Thyroid gland (tissue), 4 donors: Measurements from ENCODE around the gene TMEM18. TPM values are rescaled to one million over a fixed set of nuclear protein-coding genes. Genes with fewer than 3 reads are reported as not detected.

Experiments
- DNase-seq, 2 donors: peaks; one replicate each; pipeline ENCODE4 v3.0.0-alpha.2; 2019
- H3K27ac ChIP-seq, 3 donors: fragments of 200-600 bp; sonication (generic); 1 replicate in 2 of 3; 2 replicates in 1 of 3; pipeline ENCODE4 v1.5.1; 2016 to 2019; ENCODE audit warnings: mild to moderate bottlenecking in 1 of 3, moderate library complexity in 1 of 3
- H3K27me3 ChIP-seq: fragments of 200-600 bp; sonication (generic); one replicate; pipeline ENCODE4 v1.5.1; 2019
- H3K36me3 ChIP-seq, 2 donors: fragments of 200-600 bp; sonication (generic); one replicate each; pipeline ENCODE4 v1.5.1; 2016 to 2019
- H3K4me1 ChIP-seq, 2 donors: fragments of 200-600 bp; sonication (generic); one replicate each; pipeline ENCODE4 v1.5.1; 2017 to 2019
- H3K4me3 ChIP-seq, 3 donors: fragments of 200-600 bp; sonication (generic); replicated peaks in 1 of 3; 1 replicate in 2 of 3; 2 replicates in 1 of 3; pipeline ENCODE4 v1.5.1; 2016; ENCODE audit warnings: mild to moderate bottlenecking in 1 of 3
- H3K9me3 ChIP-seq: fragments of 200-600 bp; sonication (generic); one replicate; pipeline ENCODE4 v1.5.1; 2017
- POLR2A ChIP-seq, 2 donors: fragments of 450-650 bp; IDR thresholded peaks; one replicate each; pipeline ENCODE4 v1.6.1; 2017; ENCODE audit warnings: antibody characterized with exemption in 2 of 2, mild to moderate bottlenecking in 2 of 2, moderate library complexity in 1 of 2
- WGBS, 2 donors: methylation state at CpG; one replicate each; pipeline ENCODE4 v1.1.5; 2017; 5-methylcytosine and 5-hydroxymethylcytosine counted together
- intact Hi-C: fragments of 100-400 bp; cut with DNase I; formaldehyde crosslinking; loops from one replicate; pipeline ENCODE4 v1.15.1; 2023
- total RNA-seq, 4 donors: library from RNA; depleted of rRNA; stranded (reverse); fragments of >200 nt; gene quantifications; one replicate each; pipeline ENCODE4 v1.2.3, GENCODE V29; 2016
- TF ChIP-seq, protein P1 (sequence below), 6 experiments: fragments of 200-600 bp in 3 of 6; fragments of 450-650 bp in 3 of 6; sonication (generic) in 3 of 6; IDR thresholded peaks; one replicate each; pipeline ENCODE4 v1.5.1; 2016 to 2019; ENCODE audit warnings: antibody characterized with exemption in 6 of 6, mild to moderate bottlenecking in 2 of 6, inconsistent platforms in 1 of 6, moderate library complexity in 1 of 6

The TMEM18 gene
- total RNA-seq, 4 donors from 2014 or later: 22.2 to 32.0 (median 28.7) TPM

DNA sequence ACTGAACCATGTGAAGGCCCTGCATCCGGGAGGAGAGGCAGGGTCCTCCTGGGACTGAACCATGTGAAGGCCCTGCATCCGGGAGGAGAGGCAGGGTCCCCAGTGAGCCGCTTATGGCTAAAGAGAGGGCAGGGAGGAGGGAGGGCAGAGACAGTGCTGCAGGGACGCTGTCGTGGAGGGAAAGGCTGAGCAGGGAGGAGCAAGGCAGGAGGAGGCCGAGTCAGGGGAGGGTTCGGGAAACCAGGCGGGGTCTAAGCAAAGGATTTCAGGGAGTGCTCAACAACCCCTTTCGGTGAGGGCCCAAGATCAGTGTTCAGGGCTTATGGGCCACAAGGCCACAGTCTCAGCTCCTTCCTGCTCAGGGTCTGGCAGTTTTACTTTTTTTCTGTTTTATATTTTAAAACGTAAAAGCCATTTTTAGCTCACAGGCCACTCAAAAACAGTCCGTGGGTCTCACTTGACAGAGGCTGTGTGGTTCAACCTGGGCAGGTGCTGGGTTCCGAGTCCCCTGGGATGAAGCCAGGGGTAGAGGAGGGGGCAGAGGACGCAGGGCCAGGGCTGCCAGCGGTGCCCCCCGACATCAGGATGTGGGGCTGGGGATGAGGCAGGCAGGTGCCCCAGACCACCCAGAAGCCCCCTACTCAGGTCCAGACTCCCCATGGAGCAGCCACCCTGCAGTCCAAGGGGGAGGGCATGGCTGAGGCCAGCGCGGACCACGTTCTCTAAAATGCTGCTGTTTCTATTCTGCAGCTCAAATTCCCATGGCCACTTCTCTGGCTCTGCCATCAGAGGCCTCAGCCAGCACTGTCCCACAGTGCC, 5.2 kb downstream of the TMEM18 start:
- Histone ChIP-seq H3K9me3 (no peaks in the 10 kb centered on the region), H3K36me3 (peaks cover 15 to 42% of the 10 kb centered on the region in 2 donors), H3K27me3 (no peaks in the 10 kb centered on the region), H3K4me3 (no peak overlapping the region), H3K4me1 (peaks cover 5 to 9% of the 10 kb centered on the region in 2 donors), H3K27ac (no peak overlapping the region)
- DNase-seq: no peak
- intact Hi-C loops: no loop called here
- 90 to 94% methylated on average over 17 to 18 of the region's 18 CpGs for WGBS, 2 donors
- TF ChIP-seq POLR2A (IDR thresholded peaks at IDR 0.05): no peak
- TF ChIP-seq, protein P1, sequence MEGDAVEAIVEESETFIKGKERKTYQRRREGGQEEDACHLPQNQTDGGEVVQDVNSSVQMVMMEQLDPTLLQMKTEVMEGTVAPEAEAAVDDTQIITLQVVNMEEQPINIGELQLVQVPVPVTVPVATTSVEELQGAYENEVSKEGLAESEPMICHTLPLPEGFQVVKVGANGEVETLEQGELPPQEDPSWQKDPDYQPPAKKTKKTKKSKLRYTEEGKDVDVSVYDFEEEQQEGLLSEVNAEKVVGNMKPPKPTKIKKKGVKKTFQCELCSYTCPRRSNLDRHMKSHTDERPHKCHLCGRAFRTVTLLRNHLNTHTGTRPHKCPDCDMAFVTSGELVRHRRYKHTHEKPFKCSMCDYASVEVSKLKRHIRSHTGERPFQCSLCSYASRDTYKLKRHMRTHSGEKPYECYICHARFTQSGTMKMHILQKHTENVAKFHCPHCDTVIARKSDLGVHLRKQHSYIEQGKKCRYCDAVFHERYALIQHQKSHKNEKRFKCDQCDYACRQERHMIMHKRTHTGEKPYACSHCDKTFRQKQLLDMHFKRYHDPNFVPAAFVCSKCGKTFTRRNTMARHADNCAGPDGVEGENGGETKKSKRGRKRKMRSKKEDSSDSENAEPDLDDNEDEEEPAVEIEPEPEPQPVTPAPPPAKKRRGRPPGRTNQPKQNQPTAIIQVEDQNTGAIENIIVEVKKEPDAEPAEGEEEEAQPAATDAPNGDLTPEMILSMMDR (IDR thresholded peaks at IDR 0.05): no peak

DNA sequence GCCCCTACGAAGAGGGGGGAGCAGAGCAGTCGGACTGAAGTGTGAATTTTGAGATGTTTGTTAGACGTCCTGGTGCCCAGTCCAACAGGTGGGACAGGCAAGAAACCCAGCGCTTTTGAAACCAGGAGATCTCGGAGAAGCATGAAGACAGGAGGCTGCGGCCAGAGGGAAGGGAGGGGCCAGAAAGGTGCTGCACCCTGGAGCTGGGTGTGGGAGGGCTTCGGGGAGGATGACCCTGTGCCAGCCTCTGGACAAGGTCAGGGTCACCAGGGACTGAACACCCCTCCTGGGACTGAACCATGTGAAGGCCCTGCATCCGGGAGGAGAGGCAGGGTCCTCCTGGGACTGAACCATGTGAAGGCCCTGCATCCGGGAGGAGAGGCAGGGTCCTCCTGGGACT, 6.1 kb downstream of the TMEM18 start:
- no peak for TF ChIP-seq POLR2A (IDR thresholded peaks at IDR 0.05)
- TF ChIP-seq, protein P1 (IDR thresholded peaks at IDR 0.05): no peak
- H3K36me3 ChIP-seq: peaks cover 15 to 42% of the 10 kb centered on the region in 2 donors
- intact Hi-C loops: no loop called here
- no peaks in the 10 kb centered on the region for H3K27me3 ChIP-seq
- no peak overlapping the region for H3K27ac ChIP-seq
- DNase-seq: no peak
- no peak overlapping the region for H3K4me3 ChIP-seq
- no peaks in the 10 kb centered on the region for H3K9me3 ChIP-seq
- H3K4me1 ChIP-seq: peaks cover 2 to 6% of the 10 kb centered on the region in 2 donors
- 95 to 99% methylated on average over 7 of the region's 9 CpGs for WGBS, 2 donors

DNA sequence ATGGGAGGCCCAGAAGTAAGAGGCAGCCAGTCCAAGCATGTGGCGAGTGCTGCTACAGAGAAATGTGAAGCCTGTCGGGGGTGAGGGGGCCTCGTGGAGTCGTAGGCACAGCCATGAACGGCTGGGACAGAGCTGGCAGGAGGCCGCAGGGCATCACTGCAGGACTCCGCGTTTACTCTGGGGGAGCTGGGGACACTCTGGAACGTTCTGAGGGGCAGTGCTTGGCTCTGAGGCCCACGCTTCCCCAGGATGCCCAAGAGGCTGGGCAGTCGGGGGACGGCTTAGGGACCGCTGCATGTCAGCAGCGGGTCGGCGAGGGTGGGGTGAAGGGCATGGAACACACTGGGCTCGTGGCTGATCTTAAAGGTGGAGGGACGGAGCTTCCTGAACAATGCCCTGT, 6.6 kb downstream of the TMEM18 start:
- DNase-seq: no peak

DNA sequence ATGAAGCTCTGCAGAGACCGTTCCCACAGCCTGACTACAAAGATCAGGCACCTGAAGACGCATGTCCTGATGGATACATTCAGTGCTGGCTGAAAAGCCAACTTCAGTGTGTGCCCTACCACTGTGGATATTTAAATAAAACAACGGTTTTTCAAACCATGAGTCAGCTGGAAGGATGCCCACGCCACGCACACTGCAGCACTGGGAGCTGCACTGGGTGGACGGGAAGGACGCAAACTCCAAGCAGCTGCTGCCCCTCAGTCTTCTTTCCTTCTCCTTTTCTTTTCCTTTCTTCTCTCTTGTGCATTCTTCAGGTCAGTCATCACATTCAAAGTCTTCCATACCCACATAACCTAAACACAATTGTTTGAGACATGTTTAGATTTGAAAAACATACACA, 7.9 kb downstream of the TMEM18 start:
- peaks cover 15 to 43% of the 10 kb centered on the region in 2 donors for H3K36me3 ChIP-seq
- WGBS, 2 donors: 90 to 92% methylated on average over 7 of the region's 7 CpGs

More for the DNA sequence above, 6.6 kb downstream of the TMEM18 start:
- H3K4me3 ChIP-seq: no peak overlapping the region
- no peaks in the 10 kb centered on the region for H3K27me3 ChIP-seq
- TF ChIP-seq, protein P1 (IDR thresholded peaks at IDR 0.05): no peak
- no peak for TF ChIP-seq POLR2A (IDR thresholded peaks at IDR 0.05)
- H3K36me3 ChIP-seq: peaks cover 15 to 42% of the 10 kb centered on the region in 2 donors
- no peak overlapping the region for H3K27ac ChIP-seq
- no peaks in the 10 kb centered on the region for H3K9me3 ChIP-seq
- intact Hi-C loops: no loop called here
- peaks cover 0 to 2% of the 10 kb centered on the region in 2 donors for H3K4me1 ChIP-seq
- WGBS, 2 donors: 93 to 97% methylated on average over 17 of the region's 18 CpGs

DNA sequence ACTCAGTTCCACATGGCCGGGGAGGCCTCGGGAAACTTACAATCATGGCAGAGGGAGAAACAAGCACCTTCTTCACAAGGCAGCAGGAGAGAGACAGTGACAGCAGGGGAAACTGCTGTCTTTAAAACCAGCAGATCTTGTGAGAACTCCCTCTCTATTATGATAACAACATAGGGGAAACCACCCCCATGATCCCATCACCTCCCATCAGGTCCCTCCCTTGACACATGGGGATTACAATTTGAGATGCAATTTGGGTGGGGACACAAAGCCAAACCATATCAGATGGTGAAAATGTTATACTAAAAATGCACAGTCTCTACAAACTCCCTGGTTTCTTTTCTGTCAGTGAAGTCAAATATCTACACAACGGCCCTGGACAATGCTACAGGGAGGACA, 9.2 kb downstream of the TMEM18 start:
- no peaks in the 10 kb centered on the region for H3K4me1 ChIP-seq
- H3K27me3 ChIP-seq: no peaks in the 10 kb centered on the region
- TF ChIP-seq POLR2A (IDR thresholded peaks at IDR 0.05): no peak
- TF ChIP-seq, protein P1 (IDR thresholded peaks at IDR 0.05): no peak
- DNase-seq: no peak
- no peak overlapping the region for H3K4me3 ChIP-seq
- peaks cover 15 to 52% of the 10 kb centered on the region in 2 donors for H3K36me3 ChIP-seq
- WGBS, 2 donors: 86 to 95% methylated on average over 3 of the region's 3 CpGs
- intact Hi-C loops: no loop called here
- no peak overlapping the region for H3K27ac ChIP-seq
- H3K9me3 ChIP-seq: no peaks in the 10 kb centered on the region

More for the DNA sequence above, 7.9 kb downstream of the TMEM18 start:
- intact Hi-C loops: no loop called here
- DNase-seq: no peak
- H3K27ac ChIP-seq: no peak overlapping the region
- no peaks in the 10 kb centered on the region for H3K4me1 ChIP-seq
- no peaks in the 10 kb centered on the region for H3K27me3 ChIP-seq
- TF ChIP-seq POLR2A (IDR thresholded peaks at IDR 0.05): no peak
- TF ChIP-seq, protein P1 (IDR thresholded peaks at IDR 0.05): no peak
- H3K9me3 ChIP-seq: no peaks in the 10 kb centered on the region
- H3K4me3 ChIP-seq: no peak overlapping the region
